HepG2 (cell line): Measurements from ENCODE around the gene LRRC45. TPM values are rescaled to one million over a fixed set of nuclear protein-coding genes. Genes with fewer than 3 reads are reported as not detected.

Experiments
- ATAC-seq: fragments of 200-7000 bp; cut with Tn5 transposase; 3 replicates; pipeline ENCODE4 v1.9.1; 2020; ENCODE audit warnings: mild to moderate bottlenecking, moderate library complexity
- BruUV-seq: library from RNA; stranded (reverse); fragments of 400-500 nt; replicated peaks from 2 replicates; lab custom pipeline; 2021; lab: Mats Ljungman, UMichigan
- CTCF ChIA-PET: fragments of 300-600 bp; formaldehyde crosslinking; extraction: SDS; loops from one replicate; lab custom pipeline; 2021; ENCODE audit warnings: low total read pairs, inconsistent platforms, low intra/inter-chr PET ratio; lab: Yijun Ruan, JAX
- POLR2A ChIA-PET: fragments of 350-600 bp; sonication (Branson Sonifier 250); formaldehyde crosslinking; loops from one replicate; lab custom pipeline; 2020; ENCODE audit warnings: antibody characterized with exemption, inconsistent platforms; lab: Yijun Ruan, JAX
- DNase-seq: peaks from one replicate; pipeline ENCODE4 v3.0.0-alpha.2; 2015; ENCODE audit warnings: low spot score
- FAIRE-seq: peaks from 3 replicates; lab custom pipeline; 2011; peaks lifted over from hg19 to GRCh38; lab: Jason Lieb, UNC
- H2AFZ ChIP-seq: one replicate; pipeline ENCODE4 v1.6.1; 2011; ENCODE audit warnings: low read length, inconsistent platforms
- H3K27ac ChIP-seq: fragments of 300-600 bp; 3 replicates; pipeline ENCODE4 v1.8.0; 2011; ENCODE audit warnings: mixed run types, mild to moderate bottlenecking, mixed read lengths, low read length, inconsistent platforms; ENCODE audit not compliant: insufficient read depth; ENCODE audit errors: extremely low read length
- H3K27me3 ChIP-seq, 2 experiments: fragments of 200-600 bp in 1 of 2; 2 replicates in 1 of 2; 3 replicates in 1 of 2; pipeline versions ENCODE4 v1.6.0 to v1.8.0; 2011; ENCODE audit warnings: low read length in 2 of 2, mild to moderate bottlenecking in 2 of 2, moderate library complexity in 2 of 2, inconsistent platforms in 1 of 2; ENCODE audit not compliant: insufficient read depth in 2 of 2, control insufficient read depth in 1 of 2
- H3K36me3 ChIP-seq, 2 experiments: fragments of 200-600 bp in 1 of 2; replicated peaks in 1 of 2; 2 replicates in 1 of 2; 3 replicates in 1 of 2; pipeline versions ENCODE4 v1.5.1 to v1.8.0; 2011; ENCODE audit warnings: low read length in 2 of 2, inconsistent platforms in 1 of 2; ENCODE audit not compliant: insufficient read depth in 2 of 2, control insufficient read depth in 1 of 2
- H3K4me1 ChIP-seq: 2 replicates; pipeline ENCODE4 v1.5.1; 2012; ENCODE audit warnings: low read length, inconsistent platforms; ENCODE audit not compliant: insufficient read depth
- H3K4me2 ChIP-seq: 2 replicates; pipeline ENCODE4 v1.6.0; 2011; ENCODE audit warnings: low read depth, low read length, inconsistent platforms
- H3K4me3 ChIP-seq, 3 experiments: fragments of 200-600 bp in 1 of 3; sonication (generic), shearing (Covaris generic) in 1 of 3; replicated peaks in 1 of 3; 2 replicates each; pipeline ENCODE4 v1.5.1; 2011 to 2016; ENCODE audit warnings: low read length in 3 of 3, inconsistent platforms in 2 of 3, low read depth in 2 of 3, mild to moderate bottlenecking in 2 of 3, control low read depth in 1 of 3, mixed read lengths in 1 of 3; ENCODE audit not compliant: insufficient read depth in 1 of 3
- H3K79me2 ChIP-seq: one replicate; pipeline ENCODE4 v1.6.1; 2011; ENCODE audit warnings: low read length, inconsistent platforms; ENCODE audit not compliant: insufficient read depth
- H3K9ac ChIP-seq: 2 replicates; pipeline ENCODE4 v1.6.0; 2011; ENCODE audit warnings: mild to moderate bottlenecking, low read depth, low read length, inconsistent platforms; ENCODE audit not compliant: insufficient read depth
- H3K9me3 ChIP-seq: 2 replicates; pipeline ENCODE4 v1.5.1; 2012; ENCODE audit warnings: mild to moderate bottlenecking, low read length
- H4K20me1 ChIP-seq: 2 replicates; pipeline ENCODE4 v1.6.0; 2011; ENCODE audit warnings: inconsistent platforms, mild to moderate bottlenecking, low read length, moderate library complexity; ENCODE audit not compliant: insufficient read depth
- HDAC1 ChIP-seq: sonication (generic); formaldehyde crosslinking; IDR thresholded peaks from 2 replicates; pipeline ENCODE4 v1.5.1; 2020; ENCODE audit warnings: mild to moderate bottlenecking, missing genetic modification reagents
- MED1 ChIP-seq: sonication (generic); formaldehyde crosslinking; IDR thresholded peaks from 2 replicates; pipeline ENCODE4 v1.4.0; 2020; ENCODE audit warnings: missing genetic modification reagents
- ZBTB7B ChIP-seq: sonication (generic); formaldehyde crosslinking; IDR thresholded peaks from 2 replicates; pipeline ENCODE4 v1.4.0; 2020; ENCODE audit warnings: missing genetic modification reagents
- ZSCAN9 ChIP-seq: IDR thresholded peaks from 2 replicates; pipeline ENCODE4 v1.6.1; 2016; ENCODE audit warnings: borderline replicate concordance
- WGBS: methylation state at CpG from one replicate; pipeline ENCODE4 v1.1.6; 2017; ENCODE audit warnings: low lambda C conversion rate; 5-methylcytosine and 5-hydroxymethylcytosine counted together
- in situ Hi-C: cut with HindIII; loops from 2 replicates; pipeline ENCODE4 v1.10.0; 2017; ENCODE audit warnings: low pct_unique_long_range_greater_than_20kb; ENCODE audit not compliant: extremely low pct_ligation_motif_present
- intact Hi-C: fragments of 100-400 bp; cut with micrococcal nuclease; formaldehyde crosslinking; loops from one replicate; pipeline ENCODE4 v1.10.0; 2022; ENCODE audit not compliant: unreplicated experiment
- polyA plus RNA-seq, 8 experiments: library from polyadenylated mRNA; depleted of rRNA in 3 of 8; stranded (reverse) in 7 of 8; unstranded in 1 of 8; fragments of >200 nt; fragmentation: Illumina TruSeq in 4 of 8; extraction: Trizol in 4 of 8; gene quantifications; 2 replicates each; pipeline versions ENCODE4 v1.2.1 to v1.2.3, GENCODE V29; 2011 to 2016; ENCODE audit warnings: low read depth in 4 of 8, missing spikeins in 1 of 8, mixed read lengths in 1 of 8; ENCODE audit not compliant: insufficient read depth in 1 of 8
- total RNA-seq, 5 experiments: library from RNA; depleted of rRNA; stranded (reverse); fragments of >200 nt; fragmentation: Illumina TruSeq; extraction: Trizol; gene quantifications; 2 replicates each; pipeline ENCODE4 v1.2.3, GENCODE V29; 2016; ENCODE audit warnings: low read depth in 1 of 5
- TF ChIP-seq, protein P1 (sequence below): sonication (generic); formaldehyde crosslinking; IDR thresholded peaks from 2 replicates; pipeline ENCODE4 v1.5.1; 2020; ENCODE audit warnings: missing genetic modification reagents, mild to moderate bottlenecking, borderline replicate concordance
- TF ChIP-seq, protein P2 (sequence below): sonication (generic); formaldehyde crosslinking; IDR thresholded peaks from 2 replicates; pipeline ENCODE4; 2020; ENCODE audit warnings: missing genetic modification reagents, mild to moderate bottlenecking, borderline replicate concordance
- TF ChIP-seq, protein P3 (sequence below): sonication (generic); formaldehyde crosslinking; IDR thresholded peaks from 2 replicates; pipeline ENCODE4 v1.4.0; 2020; ENCODE audit warnings: missing genetic modification reagents, borderline replicate concordance
- TF ChIP-seq, protein P4 (sequence below): IDR thresholded peaks from 2 replicates; pipeline ENCODE4 v1.6.1; 2016; ENCODE audit warnings: low read depth, borderline replicate concordance
- TF ChIP-seq, protein P5 (sequence below): sonication (generic); formaldehyde crosslinking; conservative IDR thresholded peaks from 2 replicates; pipeline ENCODE4 v1.8.0; 2022; ENCODE audit warnings: missing genetic modification reagents

The LRRC45 gene
- total and polyA plus RNA-seq, 2 of the 13 experiments (the other 11 are each of a cell fraction or from before 2014, with no cell fraction given): 11.6 to 48.1 TPM

DNA sequence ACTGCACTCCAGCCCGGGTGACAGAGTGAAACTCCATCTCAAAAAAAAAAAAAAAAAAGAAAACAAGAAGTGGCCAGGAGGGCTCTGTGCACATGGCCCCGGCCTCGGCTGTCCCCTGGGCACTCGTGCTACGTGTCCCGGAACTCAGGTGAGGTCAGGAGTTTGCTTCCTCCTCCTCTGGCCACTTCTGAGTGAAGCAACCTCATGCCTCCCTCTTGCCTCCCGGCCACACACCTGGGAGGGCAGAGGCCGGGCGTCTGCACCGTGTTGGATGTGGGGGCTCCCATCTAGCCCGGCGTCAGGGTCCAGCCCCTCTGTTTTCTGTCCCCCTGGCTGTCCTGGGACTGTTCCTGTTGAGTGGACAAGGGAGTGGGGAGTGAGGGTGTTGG is 23.5 kb upstream of the LRRC45 start (continued):
- TF ChIP-seq, protein P1, sequence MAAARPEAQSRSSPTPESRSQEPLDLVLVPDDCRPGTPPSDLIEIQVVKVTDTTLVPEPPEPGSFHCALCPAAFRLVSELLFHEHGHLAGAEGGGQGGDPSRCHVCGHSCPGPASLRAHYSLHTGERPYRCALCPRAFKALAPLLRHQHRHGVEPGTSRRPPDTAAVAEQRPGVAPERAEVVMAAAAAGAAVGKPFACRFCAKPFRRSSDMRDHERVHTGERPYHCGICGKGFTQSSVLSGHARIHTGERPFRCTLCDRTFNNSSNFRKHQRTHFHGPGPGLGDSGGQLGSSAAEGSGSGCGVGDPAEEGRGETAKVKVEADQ (CRISPR knock-in tag): 0 out of 2 replicates have a peak, but pooled peaks have one; percentile 3
- no peak for TF ChIP-seq ZBTB7B (CRISPR knock-in tag)
- TF ChIP-seq, protein P2, sequence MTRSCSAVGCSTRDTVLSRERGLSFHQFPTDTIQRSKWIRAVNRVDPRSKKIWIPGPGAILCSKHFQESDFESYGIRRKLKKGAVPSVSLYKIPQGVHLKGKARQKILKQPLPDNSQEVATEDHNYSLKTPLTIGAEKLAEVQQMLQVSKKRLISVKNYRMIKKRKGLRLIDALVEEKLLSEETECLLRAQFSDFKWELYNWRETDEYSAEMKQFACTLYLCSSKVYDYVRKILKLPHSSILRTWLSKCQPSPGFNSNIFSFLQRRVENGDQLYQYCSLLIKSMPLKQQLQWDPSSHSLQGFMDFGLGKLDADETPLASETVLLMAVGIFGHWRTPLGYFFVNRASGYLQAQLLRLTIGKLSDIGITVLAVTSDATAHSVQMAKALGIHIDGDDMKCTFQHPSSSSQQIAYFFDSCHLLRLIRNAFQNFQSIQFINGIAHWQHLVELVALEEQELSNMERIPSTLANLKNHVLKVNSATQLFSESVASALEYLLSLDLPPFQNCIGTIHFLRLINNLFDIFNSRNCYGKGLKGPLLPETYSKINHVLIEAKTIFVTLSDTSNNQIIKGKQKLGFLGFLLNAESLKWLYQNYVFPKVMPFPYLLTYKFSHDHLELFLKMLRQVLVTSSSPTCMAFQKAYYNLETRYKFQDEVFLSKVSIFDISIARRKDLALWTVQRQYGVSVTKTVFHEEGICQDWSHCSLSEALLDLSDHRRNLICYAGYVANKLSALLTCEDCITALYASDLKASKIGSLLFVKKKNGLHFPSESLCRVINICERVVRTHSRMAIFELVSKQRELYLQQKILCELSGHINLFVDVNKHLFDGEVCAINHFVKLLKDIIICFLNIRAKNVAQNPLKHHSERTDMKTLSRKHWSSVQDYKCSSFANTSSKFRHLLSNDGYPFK: 0 out of 2 replicates have a peak, but pooled peaks have one; percentile 47

DNA sequence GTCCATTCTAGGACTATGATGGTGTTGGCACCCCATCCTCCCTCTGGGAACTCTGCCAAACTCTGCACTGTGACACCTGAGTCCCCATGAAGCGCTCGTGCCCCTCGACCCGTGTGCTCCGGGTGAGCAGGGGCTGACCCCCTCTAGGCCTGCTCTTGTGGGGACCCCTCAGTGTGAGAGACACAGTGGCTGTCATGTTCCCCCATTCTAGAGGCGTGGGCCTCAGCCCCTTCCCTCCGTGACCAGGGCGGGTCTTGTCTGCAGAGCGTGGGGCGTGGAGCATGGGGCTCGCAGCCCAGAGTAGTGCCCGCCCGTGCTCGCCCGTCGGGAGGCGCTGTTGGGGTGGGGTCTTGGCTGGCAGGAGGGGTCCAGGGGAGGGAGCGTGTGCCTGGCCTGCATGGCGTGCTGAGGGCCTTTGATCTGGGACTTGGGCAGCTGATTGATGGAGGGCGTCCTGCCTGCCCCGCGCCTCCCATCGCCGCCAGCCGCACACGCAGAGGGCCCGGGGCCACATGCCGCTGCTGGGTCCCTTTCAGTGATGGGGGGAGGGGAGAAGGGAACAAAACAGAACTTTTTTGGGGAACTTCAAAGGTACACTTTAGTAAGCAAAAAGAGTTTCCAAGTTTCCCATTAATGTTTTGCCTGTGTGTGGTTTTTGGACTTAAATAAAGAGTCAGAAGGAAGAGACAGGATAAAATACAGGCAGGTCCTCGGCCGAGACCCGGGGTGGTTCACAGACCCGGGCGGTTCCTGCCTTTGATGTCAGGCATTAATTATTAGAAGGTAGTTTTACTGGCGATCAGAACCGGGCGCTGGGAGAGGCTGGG is 22.9 kb upstream of the LRRC45 start:
- H3K9ac ChIP-seq: peak overlapping the region; percentile 80
- no peak overlapping the region for H2AFZ ChIP-seq
- no peaks in the 10 kb centered on the region for H3K27me3 ChIP-seq
- ChIA-PET CTCF (interaction anchor here (0.9 to 2.3 kb wide), 5 partner anchors 9 to 40 kb away, joined by 3 to 25 read pairs (median 5); partner anchors contain the start of genes CENPX, LRRC45 and NOTUM), POLR2A (interaction anchor here (0.5 to 16.1 kb wide), 9 partner anchors 8 to 288 kb away, joined by 3 to 470 read pairs (median 11); partner anchors contain the start of genes CENPX, LRRC45 and NOTUM)
- H3K4me2 ChIP-seq: peak overlapping the region; percentile 86
- peak; percentile 40 for ATAC-seq
- 1% methylated on average over 20 of the region's 36 CpGs for WGBS
- peak overlapping the region; percentile 95 for H3K27ac ChIP-seq
- no peaks in the 10 kb centered on the region for H4K20me1 ChIP-seq
- DNase-seq: peak; percentile 98
- H3K4me1 ChIP-seq: peaks cover 100% of the 10 kb centered on the region
- intact Hi-C loops (loop anchor here (1.0 kb wide), 2 partner anchors 8 to 21 kb away; no protein-coding TSS in a partner anchor), in situ Hi-C loops (loop anchor here (5.0 kb wide), 1 partner anchor 43 kb away; no protein-coding TSS in a partner anchor)
- FAIRE-seq: no peak
- no peaks in the 10 kb centered on the region for H3K9me3 ChIP-seq
- H3K4me3 ChIP-seq: peak overlapping the region; percentile 23 to 61 (median 26); a peak in 5 of 6 replicates
- peaks cover 0 to 5% of the 10 kb centered on the region in 2 experiments; a peak in 1 of 5 replicates for H3K36me3 ChIP-seq
- BruUV-seq: no TSS peak
- peaks cover 76% of the 10 kb centered on the region for H3K79me2 ChIP-seq
- TF ChIP-seq, protein P3, sequence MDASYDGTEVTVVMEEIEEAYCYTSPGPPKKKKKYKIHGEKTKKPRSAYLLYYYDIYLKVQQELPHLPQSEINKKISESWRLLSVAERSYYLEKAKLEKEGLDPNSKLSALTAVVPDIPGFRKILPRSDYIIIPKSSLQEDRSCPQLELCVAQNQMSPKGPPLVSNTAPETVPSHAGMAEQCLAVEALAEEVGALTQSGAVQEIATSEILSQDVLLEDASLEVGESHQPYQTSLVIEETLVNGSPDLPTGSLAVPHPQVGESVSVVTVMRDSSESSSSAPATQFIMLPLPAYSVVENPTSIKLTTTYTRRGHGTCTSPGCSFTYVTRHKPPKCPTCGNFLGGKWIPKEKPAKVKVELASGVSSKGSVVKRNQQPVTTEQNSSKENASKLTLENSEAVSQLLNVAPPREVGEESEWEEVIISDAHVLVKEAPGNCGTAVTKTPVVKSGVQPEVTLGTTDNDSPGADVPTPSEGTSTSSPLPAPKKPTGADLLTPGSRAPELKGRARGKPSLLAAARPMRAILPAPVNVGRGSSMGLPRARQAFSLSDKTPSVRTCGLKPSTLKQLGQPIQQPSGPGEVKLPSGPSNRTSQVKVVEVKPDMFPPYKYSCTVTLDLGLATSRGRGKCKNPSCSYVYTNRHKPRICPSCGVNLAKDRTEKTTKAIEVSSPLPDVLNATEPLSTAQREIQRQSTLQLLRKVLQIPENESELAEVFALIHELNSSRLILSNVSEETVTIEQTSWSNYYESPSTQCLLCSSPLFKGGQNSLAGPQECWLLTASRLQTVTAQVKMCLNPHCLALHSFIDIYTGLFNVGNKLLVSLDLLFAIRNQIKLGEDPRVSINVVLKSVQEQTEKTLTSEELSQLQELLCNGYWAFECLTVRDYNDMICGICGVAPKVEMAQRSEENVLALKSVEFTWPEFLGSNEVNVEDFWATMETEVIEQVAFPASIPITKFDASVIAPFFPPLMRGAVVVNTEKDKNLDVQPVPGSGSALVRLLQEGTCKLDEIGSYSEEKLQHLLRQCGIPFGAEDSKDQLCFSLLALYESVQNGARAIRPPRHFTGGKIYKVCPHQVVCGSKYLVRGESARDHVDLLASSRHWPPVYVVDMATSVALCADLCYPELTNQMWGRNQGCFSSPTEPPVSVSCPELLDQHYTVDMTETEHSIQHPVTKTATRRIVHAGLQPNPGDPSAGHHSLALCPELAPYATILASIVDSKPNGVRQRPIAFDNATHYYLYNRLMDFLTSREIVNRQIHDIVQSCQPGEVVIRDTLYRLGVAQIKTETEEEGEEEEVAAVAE: no peak
- TF ChIP-seq MED1 (CRISPR knock-in tag) (no peak; the same call in 1 of the 2 replicates), ZSCAN9 (no peak), HDAC1 (CRISPR knock-in tag) (peak; percentile 85)
- TF ChIP-seq, protein P4, sequence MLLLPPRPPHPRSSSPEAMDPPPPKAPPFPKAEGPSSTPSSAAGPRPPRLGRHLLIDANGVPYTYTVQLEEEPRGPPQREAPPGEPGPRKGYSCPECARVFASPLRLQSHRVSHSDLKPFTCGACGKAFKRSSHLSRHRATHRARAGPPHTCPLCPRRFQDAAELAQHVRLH: no peak
- TF ChIP-seq, protein P5, sequence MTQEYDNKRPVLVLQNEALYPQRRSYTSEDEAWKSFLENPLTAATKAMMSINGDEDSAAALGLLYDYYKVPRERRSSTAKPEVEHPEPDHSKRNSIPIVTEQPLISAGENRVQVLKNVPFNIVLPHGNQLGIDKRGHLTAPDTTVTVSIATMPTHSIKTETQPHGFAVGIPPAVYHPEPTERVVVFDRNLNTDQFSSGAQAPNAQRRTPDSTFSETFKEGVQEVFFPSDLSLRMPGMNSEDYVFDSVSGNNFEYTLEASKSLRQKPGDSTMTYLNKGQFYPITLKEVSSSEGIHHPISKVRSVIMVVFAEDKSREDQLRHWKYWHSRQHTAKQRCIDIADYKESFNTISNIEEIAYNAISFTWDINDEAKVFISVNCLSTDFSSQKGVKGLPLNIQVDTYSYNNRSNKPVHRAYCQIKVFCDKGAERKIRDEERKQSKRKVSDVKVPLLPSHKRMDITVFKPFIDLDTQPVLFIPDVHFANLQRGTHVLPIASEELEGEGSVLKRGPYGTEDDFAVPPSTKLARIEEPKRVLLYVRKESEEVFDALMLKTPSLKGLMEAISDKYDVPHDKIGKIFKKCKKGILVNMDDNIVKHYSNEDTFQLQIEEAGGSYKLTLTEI: no peak
